Prostate gland (tissue), 2 donors: ENCODE results near the gene CEACAM20. TPM values are rescaled to one million over a fixed set of nuclear protein-coding genes. Genes with fewer than 3 reads are reported as not detected.

Experiments
- DNase-seq: peaks from one replicate; pipeline ENCODE4 v3.0.0-alpha.2; 2019; ENCODE audit warnings: low spot score
- H3K27ac ChIP-seq, 2 donors: fragments of 200-600 bp; sonication (generic); 2 replicates each; pipeline ENCODE4 v1.5.1; 2017 to 2019
- H3K27me3 ChIP-seq: fragments of 200-600 bp; sonication (generic); replicated peaks from 2 replicates; pipeline ENCODE4 v1.5.1; 2019; ENCODE audit not compliant: insufficient read depth
- H3K36me3 ChIP-seq, 2 donors: fragments of 200-600 bp; sonication (generic); 1 replicate in 1 of 2; 2 replicates in 1 of 2; pipeline versions ENCODE4 v1.5.1 to v1.8.1; 2017 to 2019
- H3K4me1 ChIP-seq: fragments of 200-600 bp; sonication (generic); replicated peaks from 2 replicates; pipeline ENCODE4 v1.5.1; 2019
- H3K4me3 ChIP-seq, 2 donors: fragments of 200-600 bp; sonication (generic); 2 replicates each; pipeline ENCODE4 v1.5.1; 2017 to 2019
- H3K9me3 ChIP-seq: fragments of 200-600 bp; sonication (generic); 2 replicates; pipeline ENCODE4 v1.5.1; 2017
- POLR2A ChIP-seq: fragments of 450-650 bp; IDR thresholded peaks from one replicate; pipeline ENCODE4 v1.6.1; 2016; ENCODE audit warnings: antibody characterized with exemption, mild to moderate bottlenecking
- POLR2AphosphoS5 ChIP-seq: sonication (generic); formaldehyde crosslinking; IDR thresholded peaks from one replicate; pipeline ENCODE4 v1.6.1; 2017; ENCODE audit warnings: antibody characterized with exemption
- WGBS: methylation state at CpG from one replicate; pipeline ENCODE4 v1.1.5; 2018; 5-methylcytosine and 5-hydroxymethylcytosine counted together
- intact Hi-C: fragments of 100-400 bp; cut with DNase I; formaldehyde crosslinking; loops from one replicate; pipeline ENCODE4 v1.14.2; 2022
- total RNA-seq, 2 donors: library from RNA; depleted of rRNA; stranded (reverse); fragments of >200 nt; gene quantifications; one replicate each; pipeline ENCODE4 v1.1.0, GENCODE V29; 2016
- TF ChIP-seq, protein P1 (sequence below), 4 experiments: fragments of 200-600 bp in 2 of 4; fragments of 450-650 bp in 2 of 4; sonication (generic) in 2 of 4; IDR thresholded peaks; 1 replicate in 3 of 4; 2 replicates in 1 of 4; pipeline ENCODE4 v1.5.1; 2016 to 2019; ENCODE audit warnings: antibody characterized with exemption in 4 of 4, mild to moderate bottlenecking in 2 of 4, moderate library complexity in 2 of 4

CEACAM20 gene
- total RNA-seq, 2 donors from 2014 or later: 2.6 TPM; not detected in 1

DNA sequence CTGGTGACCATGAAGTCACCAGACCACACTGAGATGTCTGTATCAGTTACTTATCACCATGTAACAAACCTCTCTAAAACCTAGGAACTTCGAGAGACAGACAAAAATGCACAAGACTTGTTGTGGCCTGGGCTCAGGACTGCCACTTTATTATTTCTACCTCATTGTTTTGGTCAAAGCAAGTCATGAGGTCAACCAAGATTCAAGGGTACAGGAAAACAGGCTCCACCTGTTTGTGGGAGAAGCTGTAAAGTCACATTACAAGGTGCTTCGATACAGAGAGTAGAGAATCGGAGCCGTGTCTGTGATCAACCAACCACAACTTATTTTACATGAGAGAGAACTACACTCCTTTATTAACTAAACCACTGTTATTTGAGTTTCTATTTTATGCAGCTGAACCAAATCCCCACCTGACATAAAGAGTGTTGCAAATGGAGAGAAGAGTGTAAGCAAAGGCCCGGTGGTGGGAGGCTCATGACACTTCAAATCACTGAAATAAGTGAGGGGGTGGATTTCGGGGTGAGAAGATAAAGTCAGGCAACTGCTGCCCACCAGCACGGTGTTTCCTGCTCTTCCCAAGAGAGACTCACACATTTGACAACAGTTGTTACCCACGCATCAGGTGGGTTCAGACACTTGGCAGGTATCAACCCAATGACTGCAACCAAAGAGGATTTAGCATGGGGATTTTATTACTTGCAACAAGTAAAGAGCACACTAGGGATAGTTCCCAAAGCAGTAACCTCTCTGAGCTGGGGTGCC, 44.9 kb upstream of the CEACAM20 start:
- Histone ChIP-seq H3K4me1 (no peaks in the 10 kb centered on the region), H3K36me3 (no peaks in the 10 kb centered on the region), H3K9me3 (no peaks in the 10 kb centered on the region), H3K27ac (no peak overlapping the region), H3K27me3 (no peaks in the 10 kb centered on the region), H3K4me3 (no peak overlapping the region)
- TF ChIP-seq POLR2A: no peak
- TF ChIP-seq, protein P1, sequence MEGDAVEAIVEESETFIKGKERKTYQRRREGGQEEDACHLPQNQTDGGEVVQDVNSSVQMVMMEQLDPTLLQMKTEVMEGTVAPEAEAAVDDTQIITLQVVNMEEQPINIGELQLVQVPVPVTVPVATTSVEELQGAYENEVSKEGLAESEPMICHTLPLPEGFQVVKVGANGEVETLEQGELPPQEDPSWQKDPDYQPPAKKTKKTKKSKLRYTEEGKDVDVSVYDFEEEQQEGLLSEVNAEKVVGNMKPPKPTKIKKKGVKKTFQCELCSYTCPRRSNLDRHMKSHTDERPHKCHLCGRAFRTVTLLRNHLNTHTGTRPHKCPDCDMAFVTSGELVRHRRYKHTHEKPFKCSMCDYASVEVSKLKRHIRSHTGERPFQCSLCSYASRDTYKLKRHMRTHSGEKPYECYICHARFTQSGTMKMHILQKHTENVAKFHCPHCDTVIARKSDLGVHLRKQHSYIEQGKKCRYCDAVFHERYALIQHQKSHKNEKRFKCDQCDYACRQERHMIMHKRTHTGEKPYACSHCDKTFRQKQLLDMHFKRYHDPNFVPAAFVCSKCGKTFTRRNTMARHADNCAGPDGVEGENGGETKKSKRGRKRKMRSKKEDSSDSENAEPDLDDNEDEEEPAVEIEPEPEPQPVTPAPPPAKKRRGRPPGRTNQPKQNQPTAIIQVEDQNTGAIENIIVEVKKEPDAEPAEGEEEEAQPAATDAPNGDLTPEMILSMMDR (IDR thresholded peaks at IDR 0.05): no peak
- TF ChIP-seq POLR2AphosphoS5: no peak
- no peak for DNase-seq
- intact Hi-C loops: no loop called here
- 58% methylated on average over 8 of the region's 8 CpGs for WGBS

DNA sequence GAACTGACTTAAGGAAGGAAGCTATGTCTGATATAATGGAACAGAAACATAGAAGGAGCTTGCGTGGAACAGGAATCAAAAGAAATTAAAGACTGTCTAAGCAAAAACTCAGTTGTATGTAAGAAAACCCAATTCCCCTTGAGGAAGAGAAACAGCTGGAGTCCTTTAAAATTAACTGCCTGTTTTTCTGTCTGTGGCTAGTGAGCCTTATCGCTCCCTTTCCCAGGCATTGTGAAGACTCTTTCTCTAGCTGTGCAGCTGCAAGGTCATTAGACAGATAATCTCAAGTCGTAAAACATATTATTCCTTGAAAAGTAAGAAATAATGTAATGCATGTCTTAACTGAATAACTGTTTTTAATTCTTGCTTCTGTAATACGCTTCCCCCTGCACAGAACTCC, 44.2 kb upstream of the CEACAM20 start:
- TF ChIP-seq, protein P1 (IDR thresholded peaks at IDR 0.05): no peak
- TF ChIP-seq POLR2AphosphoS5: no peak
- WGBS: 60% methylated on average over 4 of the region's 4 CpGs
- intact Hi-C loops: no loop called here

DNA sequence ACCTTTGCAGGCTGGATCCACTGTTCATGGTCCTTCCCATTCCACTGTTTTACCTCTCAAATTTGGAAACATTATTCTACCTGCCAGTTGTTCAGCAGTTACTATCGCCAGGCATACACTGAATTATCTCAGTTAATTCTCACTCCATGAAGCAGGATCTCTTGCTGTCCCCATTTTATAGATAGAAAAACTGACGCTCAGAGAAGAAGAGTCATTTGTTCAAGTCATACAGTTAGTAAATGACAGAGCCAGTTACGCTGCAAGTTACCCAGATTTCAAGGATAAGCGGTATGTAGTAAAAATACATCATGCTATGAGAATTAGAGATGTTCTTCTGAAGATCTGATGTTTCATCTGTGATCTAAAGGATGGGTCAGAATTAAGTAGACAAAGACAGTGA, 43.7 kb upstream of the CEACAM20 start:
- DNase-seq: no peak
- 85% methylated on average over 4 of the region's 4 CpGs for WGBS
- no peak overlapping the region for H3K4me3 ChIP-seq
- no peaks in the 10 kb centered on the region for H3K27me3 ChIP-seq
- H3K4me1 ChIP-seq: no peaks in the 10 kb centered on the region
- TF ChIP-seq, protein P1 (IDR thresholded peaks at IDR 0.05): no peak
- TF ChIP-seq POLR2A (no peak), POLR2AphosphoS5 (no peak)
- intact Hi-C loops: no loop called here
- H3K36me3 ChIP-seq: no peaks in the 10 kb centered on the region
- no peak overlapping the region for H3K27ac ChIP-seq
- no peaks in the 10 kb centered on the region for H3K9me3 ChIP-seq

More for the DNA sequence above, 44.2 kb upstream of the CEACAM20 start:
- Histone ChIP-seq H3K9me3 (no peaks in the 10 kb centered on the region), H3K36me3 (no peaks in the 10 kb centered on the region), H3K4me3 (no peak overlapping the region), H3K27ac (no peak overlapping the region), H3K4me1 (no peaks in the 10 kb centered on the region), H3K27me3 (no peaks in the 10 kb centered on the region)
- no peak for DNase-seq

DNA sequence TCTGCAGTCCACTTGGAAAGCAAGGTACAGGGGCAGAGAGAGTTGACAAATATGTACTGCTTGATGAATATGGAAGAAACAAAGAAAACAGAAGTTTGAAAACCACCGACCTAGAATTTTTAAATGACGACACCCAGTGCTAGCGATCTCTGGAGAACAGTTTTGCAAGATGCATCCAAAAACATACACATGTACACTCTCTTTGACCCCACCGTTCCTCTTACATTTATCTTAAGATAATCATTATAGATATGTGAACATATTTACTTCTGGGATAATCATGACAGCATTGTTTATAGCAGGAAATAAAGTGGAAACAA, 43.1 kb upstream of the CEACAM20 start:
- no peak for TF ChIP-seq POLR2AphosphoS5
- no peak for TF ChIP-seq POLR2A
- TF ChIP-seq, protein P1 (IDR thresholded peaks at IDR 0.05): no peak
- WGBS: 46% methylated on average over 4 of the region's 4 CpGs
- Histone ChIP-seq H3K27me3 (no peaks in the 10 kb centered on the region), H3K4me3 (no peak overlapping the region), H3K36me3 (no peaks in the 10 kb centered on the region), H3K4me1 (no peaks in the 10 kb centered on the region), H3K27ac (no peak overlapping the region), H3K9me3 (no peaks in the 10 kb centered on the region)
- intact Hi-C loops: no loop called here
- DNase-seq: no peak

DNA sequence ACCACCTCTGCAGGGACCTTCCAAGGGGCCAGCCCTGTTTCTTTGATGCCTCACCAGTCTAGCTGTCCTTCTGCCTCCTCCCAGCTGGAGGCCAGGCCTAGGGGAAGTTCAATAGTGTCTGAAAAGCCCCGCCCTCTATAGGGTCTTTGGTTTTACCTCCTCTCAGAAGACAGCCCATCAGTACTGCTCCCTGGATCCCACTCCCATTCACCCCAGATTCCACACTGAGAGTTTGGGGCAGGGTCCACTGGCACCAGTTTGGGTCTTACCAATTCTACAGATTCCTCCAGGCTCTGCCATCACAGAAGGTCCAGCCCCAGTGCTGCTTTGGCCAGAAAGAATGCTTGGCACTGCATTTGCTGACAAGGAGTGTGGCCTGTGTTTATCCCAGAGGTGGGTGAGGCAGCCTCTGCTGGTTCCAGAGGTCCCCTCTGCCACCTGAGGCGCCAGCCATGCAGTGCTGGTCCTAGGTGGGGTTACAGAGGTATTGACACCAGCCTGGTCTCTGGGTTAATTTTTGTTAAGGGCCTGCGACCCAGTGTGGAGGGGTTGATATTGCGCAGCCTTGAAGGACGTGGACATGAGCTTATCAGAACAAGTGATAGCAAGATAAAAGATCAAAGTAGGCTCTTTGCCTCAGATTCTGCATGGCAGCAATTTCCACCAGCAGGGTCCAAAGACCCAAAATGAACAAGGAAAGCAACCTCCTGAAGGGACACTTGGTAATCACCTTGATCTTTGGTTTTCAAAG, 42.5 kb upstream of the CEACAM20 start:
- no peak for TF ChIP-seq POLR2A
- Histone ChIP-seq H3K27ac (no peak overlapping the region), H3K4me1 (no peaks in the 10 kb centered on the region), H3K4me3 (no peak overlapping the region), H3K36me3 (no peaks in the 10 kb centered on the region), H3K27me3 (no peaks in the 10 kb centered on the region), H3K9me3 (no peaks in the 10 kb centered on the region)
- intact Hi-C loops: loop anchor here (2.0 kb wide), 1 partner anchor 85 kb away; no protein-coding TSS in a partner anchor
- no peak for DNase-seq
- WGBS: 92% methylated on average over 5 of the region's 5 CpGs
